Suprapubic skin (tissue), 4 donors: ENCODE results near the gene MAN1C1. TPM values are rescaled to one million over a fixed set of nuclear protein-coding genes. Genes with fewer than 3 reads are reported as not detected.
"Not testable (repeated sequence)": the region's sequence is repeated elsewhere in the genome, so short reads cannot be mapped to it uniquely, and the experiment has no call there.

ENCODE experiments used
- DNase-seq, 2 donors: peaks; one replicate each; pipeline ENCODE4 v3.0.0-alpha.2; 2019; ENCODE audit warnings: low spot score in 2 of 2
- H3K27ac ChIP-seq: fragments of 200-600 bp; sonication (generic); one replicate; pipeline ENCODE4 v1.5.1; 2019
- H3K27me3 ChIP-seq: fragments of 200-600 bp; sonication (generic); one replicate; pipeline ENCODE4 v1.5.1; 2019
- H3K36me3 ChIP-seq: fragments of 200-600 bp; sonication (generic); one replicate; pipeline ENCODE4 v1.5.1; 2019
- H3K4me1 ChIP-seq: fragments of 200-600 bp; sonication (generic); one replicate; pipeline ENCODE4 v1.5.1; 2019
- H3K4me3 ChIP-seq: fragments of 200-600 bp; sonication (generic); one replicate; pipeline ENCODE4 v1.5.1; 2019; ENCODE audit warnings: mild to moderate bottlenecking
- H3K9me3 ChIP-seq: fragments of 200-600 bp; sonication (generic); one replicate; pipeline ENCODE4 v1.5.1; 2019
- EP300 ChIP-seq: sonication (generic); formaldehyde crosslinking; IDR thresholded peaks from one replicate; pipeline ENCODE4 v1.6.1; 2017; ENCODE audit warnings: antibody characterized with exemption
- POLR2A ChIP-seq, 2 donors: fragments of 450-650 bp; IDR thresholded peaks; one replicate each; pipeline ENCODE4 v1.6.1; 2017; ENCODE audit warnings: antibody characterized with exemption in 2 of 2, mild to moderate bottlenecking in 2 of 2, moderate library complexity in 2 of 2
- POLR2AphosphoS5 ChIP-seq, 3 donors: sonication (generic); formaldehyde crosslinking; IDR thresholded peaks; one replicate each; pipeline ENCODE4 v1.6.1; 2017; ENCODE audit warnings: antibody characterized with exemption in 3 of 3
- WGBS: methylation state at CpG from one replicate; pipeline ENCODE4 v1.1.5; 2018; 5-methylcytosine and 5-hydroxymethylcytosine counted together
- total RNA-seq, 4 donors: library from RNA; depleted of rRNA; stranded (reverse); fragments of >200 nt; gene quantifications; one replicate each; pipeline ENCODE4 v1.1.0, GENCODE V29; 2016
- TF ChIP-seq, protein P1 (sequence below), 2 donors: fragments of 200-600 bp in 1 of 2; fragments of 450-650 bp in 1 of 2; sonication (generic) in 1 of 2; IDR thresholded peaks; one replicate each; pipeline ENCODE4 v1.5.1; 2016 to 2019; ENCODE audit warnings: antibody characterized with exemption in 2 of 2, mild to moderate bottlenecking in 1 of 2, moderate library complexity in 1 of 2

Gene MAN1C1
- total RNA-seq, 4 donors from 2014 or later = 7.3 to 15.2 (median 8.0) TPM

DNA sequence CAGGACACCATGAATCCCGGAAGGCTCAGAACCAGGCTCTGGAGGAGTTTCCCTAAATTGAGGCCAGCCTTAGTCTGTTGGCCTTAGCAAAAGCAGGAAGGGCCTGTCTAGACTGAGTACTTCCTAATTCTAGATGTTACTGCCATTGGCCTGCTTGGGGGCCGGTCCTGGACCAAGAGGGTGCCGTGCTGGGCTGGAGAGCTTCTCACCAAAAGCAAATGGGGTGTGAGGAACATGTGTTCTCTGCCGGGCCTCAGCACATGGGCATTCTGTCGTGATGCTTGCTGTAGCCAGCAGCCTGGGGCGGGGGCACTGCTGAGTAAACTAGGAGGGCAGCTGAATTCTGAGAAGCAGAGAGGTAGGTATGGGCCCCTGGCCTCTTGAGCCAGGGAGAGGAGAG, 35.7 kb upstream of the MAN1C1 start:
- Histone ChIP-seq H3K36me3 (no peaks in the 10 kb centered on the region), H3K4me3 (no peak overlapping the region), H3K4me1 (no peaks in the 10 kb centered on the region), H3K27me3 (no peaks in the 10 kb centered on the region), H3K9me3 (no peaks in the 10 kb centered on the region), H3K27ac (no peak overlapping the region)
- 87% methylated on average over 6 of the region's 6 CpGs for WGBS
- TF ChIP-seq POLR2AphosphoS5 (IDR thresholded peaks at IDR 0.05) (no peak), EP300 (no peak), POLR2A (IDR thresholded peaks at IDR 0.05) (no peak)
- TF ChIP-seq, protein P1, sequence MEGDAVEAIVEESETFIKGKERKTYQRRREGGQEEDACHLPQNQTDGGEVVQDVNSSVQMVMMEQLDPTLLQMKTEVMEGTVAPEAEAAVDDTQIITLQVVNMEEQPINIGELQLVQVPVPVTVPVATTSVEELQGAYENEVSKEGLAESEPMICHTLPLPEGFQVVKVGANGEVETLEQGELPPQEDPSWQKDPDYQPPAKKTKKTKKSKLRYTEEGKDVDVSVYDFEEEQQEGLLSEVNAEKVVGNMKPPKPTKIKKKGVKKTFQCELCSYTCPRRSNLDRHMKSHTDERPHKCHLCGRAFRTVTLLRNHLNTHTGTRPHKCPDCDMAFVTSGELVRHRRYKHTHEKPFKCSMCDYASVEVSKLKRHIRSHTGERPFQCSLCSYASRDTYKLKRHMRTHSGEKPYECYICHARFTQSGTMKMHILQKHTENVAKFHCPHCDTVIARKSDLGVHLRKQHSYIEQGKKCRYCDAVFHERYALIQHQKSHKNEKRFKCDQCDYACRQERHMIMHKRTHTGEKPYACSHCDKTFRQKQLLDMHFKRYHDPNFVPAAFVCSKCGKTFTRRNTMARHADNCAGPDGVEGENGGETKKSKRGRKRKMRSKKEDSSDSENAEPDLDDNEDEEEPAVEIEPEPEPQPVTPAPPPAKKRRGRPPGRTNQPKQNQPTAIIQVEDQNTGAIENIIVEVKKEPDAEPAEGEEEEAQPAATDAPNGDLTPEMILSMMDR (IDR thresholded peaks at IDR 0.05) = no peak
- DNase-seq = no peak

DNA sequence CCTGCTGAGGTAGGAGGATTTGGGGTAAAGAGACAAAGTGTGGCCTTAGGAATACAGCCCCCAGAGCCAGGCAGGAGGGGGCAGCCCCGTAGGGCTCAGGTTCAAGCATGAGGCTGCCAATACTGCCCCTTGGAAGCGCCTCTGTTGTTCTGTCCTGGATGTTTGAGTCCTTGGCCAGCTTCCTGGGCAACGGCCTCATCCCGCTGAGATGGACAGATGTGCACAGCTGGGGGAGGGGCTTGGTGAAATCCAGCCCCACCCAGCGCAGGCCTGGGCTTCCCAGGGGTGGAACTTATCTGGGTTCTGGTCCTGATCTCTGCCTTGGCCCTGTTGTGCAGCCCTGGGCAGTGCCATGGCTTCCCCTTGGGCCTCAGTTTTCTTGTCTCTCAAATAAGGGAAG, 34.8 kb upstream of the MAN1C1 start:
- H3K27me3 ChIP-seq = no peaks in the 10 kb centered on the region
- H3K27ac ChIP-seq = no peak overlapping the region
- H3K4me1 ChIP-seq = no peaks in the 10 kb centered on the region
- no peaks in the 10 kb centered on the region for H3K9me3 ChIP-seq
- H3K36me3 ChIP-seq = no peaks in the 10 kb centered on the region
- no peak for DNase-seq
- TF ChIP-seq POLR2A (IDR thresholded peaks at IDR 0.05) = no peak
- no peak for TF ChIP-seq EP300
- TF ChIP-seq POLR2AphosphoS5 (IDR thresholded peaks at IDR 0.05) = no peak
- TF ChIP-seq, protein P1 (IDR thresholded peaks at IDR 0.05) = no peak
- WGBS = 75% methylated on average over 3 of the region's 5 CpGs
- H3K4me3 ChIP-seq = no peak overlapping the region

GRCh38 chr1:25583519-25584370, 32.8 kb upstream of the MAN1C1 start:
- no peak for TF ChIP-seq POLR2A (IDR thresholded peaks at IDR 0.05)
- TF ChIP-seq, protein P1 (IDR thresholded peaks at IDR 0.05) = no peak
- TF ChIP-seq POLR2AphosphoS5 (IDR thresholded peaks at IDR 0.05) = no peak
- TF ChIP-seq EP300 = no peak

GRCh38 chr1:25586181-25586588, 30.4 kb upstream of the MAN1C1 start:
- Histone ChIP-seq H3K4me3 (no peak overlapping the region), H3K27me3 (no peaks in the 10 kb centered on the region), H3K36me3 (no peaks in the 10 kb centered on the region), H3K4me1 (peaks cover 3% of the 10 kb centered on the region), H3K27ac (no peak overlapping the region), H3K9me3 (no peaks in the 10 kb centered on the region)
- no peak for DNase-seq
- 88% methylated on average over 5 of the region's 16 CpGs for WGBS
- TF ChIP-seq POLR2AphosphoS5 (IDR thresholded peaks at IDR 0.05) = no peak
- no peak for TF ChIP-seq POLR2A (IDR thresholded peaks at IDR 0.05)
- TF ChIP-seq, protein P1 (IDR thresholded peaks at IDR 0.05) = no peak
- TF ChIP-seq EP300 = no peak

More at GRCh38 chr1:25583519-25584370, 32.8 kb upstream of the MAN1C1 start:
- no peaks in the 10 kb centered on the region for H3K4me1 ChIP-seq
- H3K4me3 ChIP-seq = no peak overlapping the region
- no peaks in the 10 kb centered on the region for H3K9me3 ChIP-seq
- no peak for DNase-seq
- H3K27me3 ChIP-seq = no peaks in the 10 kb centered on the region
- 93% methylated on average over 13 of the region's 14 CpGs for WGBS
- no peak overlapping the region for H3K27ac ChIP-seq
- no peaks in the 10 kb centered on the region for H3K36me3 ChIP-seq

- 90% methylated on average over 8 of the region's 8 CpGs for WGBS
- DNase-seq = no peak
- Histone ChIP-seq H3K27me3 (no peaks in the 10 kb centered on the region), H3K36me3 (no peaks in the 10 kb centered on the region), H3K4me3 (no peak overlapping the region), H3K9me3 (no peaks in the 10 kb centered on the region), H3K27ac (no peak overlapping the region), H3K4me1 (peaks cover 3% of the 10 kb centered on the region)
- no peak for TF ChIP-seq POLR2A (IDR thresholded peaks at IDR 0.05)
- TF ChIP-seq POLR2AphosphoS5 (IDR thresholded peaks at IDR 0.05) = no peak
- TF ChIP-seq, protein P1 (IDR thresholded peaks at IDR 0.05) = no peak
- no peak for TF ChIP-seq EP300
Measured at GRCh38 chr1:25587290-25587689, 29.3 kb upstream of the MAN1C1 start.

GRCh38 chr1:25588224-25588623, 28.4 kb upstream of the MAN1C1 start:
- not testable (repeated sequence) for H3K27me3 ChIP-seq, H3K36me3 ChIP-seq, H3K9me3 ChIP-seq, DNase-seq, H3K27ac ChIP-seq, H3K4me3 ChIP-seq, H3K4me1 ChIP-seq
- 77% methylated on average over 7 of the region's 7 CpGs for WGBS

- not testable (repeated sequence) for H3K36me3 ChIP-seq, H3K27me3 ChIP-seq, DNase-seq, H3K4me1 ChIP-seq, H3K27ac ChIP-seq, H3K4me3 ChIP-seq, H3K9me3 ChIP-seq
- WGBS = 95% methylated on average over 13 of the region's 13 CpGs
Measured at GRCh38 chr1:25588786-25589185, 27.8 kb upstream of the MAN1C1 start.
